NCI-H524 (cell line): Measurements from ENCODE around the gene MAPK8IP3.
"Not testable (repeated sequence)": the region's sequence is repeated elsewhere in the genome, so short reads cannot be mapped to it uniquely, and the experiment has no call there.

Source experiments
- DNase-seq, 2 experiments: peaks; one replicate each; lab custom pipeline; 2025; lab: John Stamatoyannopoulos, UW

MAPK8IP3 gene

GRCh38 chr16:1786242-1787055, 80.5 kb downstream of the MAPK8IP3 start:
- DNase-seq, result no peak

GRCh38 chr16:1787056-1787321, 81.0 kb downstream of the MAPK8IP3 start:
- no peak for DNase-seq

- no peak for DNase-seq
Observed at GRCh38 chr16:1787322-1788094, 81.5 kb downstream of the MAPK8IP3 start.

- DNase-seq, result no peak
Observed at GRCh38 chr16:1788095-1788707, 82.2 kb downstream of the MAPK8IP3 start.

GRCh38 chr16:1788708-1789100, 82.7 kb downstream of the MAPK8IP3 start:
- no peak for DNase-seq

DNA sequence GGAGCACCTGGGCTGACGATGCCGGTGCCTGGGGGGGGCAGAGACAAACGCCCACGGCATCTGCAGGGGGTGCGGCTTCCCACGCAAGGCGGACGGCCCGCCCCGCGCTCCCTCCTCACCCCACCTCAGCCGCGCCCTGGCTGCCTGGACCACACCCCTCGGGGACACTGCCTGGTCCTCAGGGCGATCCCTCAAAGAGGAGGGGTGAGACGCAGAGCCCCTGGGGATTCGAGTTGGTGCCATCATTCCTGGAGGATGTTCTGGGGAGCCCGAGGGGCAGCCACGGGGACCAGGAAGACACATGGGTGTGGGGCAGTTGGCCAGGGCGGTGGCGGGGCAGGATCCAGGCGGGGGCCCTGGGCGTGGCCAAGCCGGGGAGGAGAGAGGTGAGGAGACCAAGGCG, 83.6 kb downstream of the MAPK8IP3 start:
- DNase-seq, result no peak

DNA sequence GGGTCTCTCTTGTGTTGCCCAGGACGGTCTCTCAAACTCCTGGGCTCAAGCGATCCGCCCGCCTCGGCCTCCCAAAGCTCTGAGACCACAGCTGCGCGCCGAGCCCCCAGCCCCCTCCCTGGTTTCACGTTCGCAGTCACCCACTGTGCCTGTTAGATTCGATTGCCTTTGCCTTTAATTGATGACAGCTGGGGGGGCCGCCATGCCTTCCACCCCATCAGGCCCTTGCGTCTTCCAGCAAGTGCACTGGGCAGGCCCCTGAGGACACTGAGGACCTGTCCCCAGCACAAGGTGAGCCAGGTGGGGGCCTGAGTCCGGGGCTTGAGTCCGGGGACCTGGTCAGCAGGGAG, 84.2 kb downstream of the MAPK8IP3 start:
- DNase-seq, result no peak

DNA sequence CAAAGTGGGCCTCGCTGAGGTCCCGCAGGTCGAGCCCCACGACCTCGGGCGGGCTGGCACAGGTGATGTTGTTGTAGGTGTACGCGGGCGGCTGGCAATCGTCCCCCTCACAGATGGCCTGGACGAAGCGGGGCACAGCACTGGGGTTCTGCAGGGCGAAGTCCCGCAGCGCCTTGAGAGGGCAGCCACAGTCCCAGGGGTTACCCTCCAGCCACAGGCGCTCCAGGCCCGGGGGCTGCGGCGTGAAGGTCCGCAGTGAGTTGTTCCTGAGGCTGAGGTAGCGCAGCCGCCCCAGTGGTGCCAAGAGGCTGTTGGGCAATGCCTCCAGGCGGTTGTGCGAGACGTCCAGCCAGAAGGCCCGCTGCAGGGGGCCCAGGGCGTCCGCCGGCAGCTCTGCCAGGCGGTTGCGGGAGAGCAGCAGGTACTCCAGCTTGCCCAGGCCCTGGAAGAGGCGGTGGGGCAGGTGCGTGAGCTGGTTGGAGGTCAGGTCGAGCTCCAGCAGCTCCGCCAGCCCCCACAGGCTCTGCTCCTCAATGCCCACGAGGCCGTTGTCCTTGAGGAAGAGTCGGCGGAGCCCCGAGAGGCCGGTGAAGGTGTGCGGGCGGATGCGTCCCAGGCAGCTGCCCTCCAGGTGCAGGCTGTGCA, 84.7 kb downstream of the MAPK8IP3 start:
- DNase-seq, result no peak

GRCh38 chr16:1791256-1791942, 85.4 kb downstream of the MAPK8IP3 start:
- DNase-seq, result no peak

DNA sequence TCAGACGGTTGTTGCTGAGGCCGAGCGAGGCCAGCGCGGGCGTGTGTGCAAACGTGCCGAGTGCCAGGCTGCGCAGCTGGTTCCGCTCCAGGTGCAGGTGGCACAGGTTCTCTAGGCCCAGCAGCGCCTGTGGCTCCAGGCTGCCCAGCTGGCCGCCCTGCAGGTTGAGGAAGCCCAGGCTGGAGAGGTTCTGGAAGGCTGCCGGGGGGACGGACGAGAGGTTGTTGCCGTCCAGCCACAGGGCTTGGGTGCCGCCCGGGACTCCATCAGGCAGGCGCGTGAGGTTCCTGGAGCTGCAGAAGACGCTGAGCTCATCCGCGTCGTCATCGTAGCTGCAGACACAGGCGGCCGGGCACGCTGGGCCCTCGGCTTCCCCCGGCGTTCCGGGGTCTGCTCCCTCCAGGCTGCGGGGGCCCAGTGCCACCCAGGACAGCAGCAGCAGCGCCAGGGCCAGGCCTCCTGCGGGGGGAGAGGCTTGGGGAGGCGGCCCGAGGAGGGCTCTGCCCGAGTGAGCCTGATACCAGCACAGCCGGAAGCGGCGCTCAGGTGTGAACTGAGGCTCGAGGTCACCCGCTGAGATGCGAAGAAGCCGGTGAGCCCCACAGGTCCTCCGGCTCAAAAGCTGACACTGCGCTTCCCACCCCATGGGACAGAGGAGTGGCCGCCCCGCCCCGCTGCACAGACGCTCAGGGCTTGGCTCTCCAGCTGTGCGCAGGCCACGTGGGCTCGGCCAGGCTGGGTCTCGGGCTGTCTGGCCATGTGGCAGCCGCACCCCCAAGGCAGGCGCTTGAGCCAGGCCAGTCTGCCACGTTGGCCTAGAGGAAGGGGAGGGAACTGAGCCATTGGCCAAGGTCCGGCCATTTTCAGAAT, 86.2 kb downstream of the MAPK8IP3 start:
- no peak for DNase-seq

- DNase-seq, result no peak
Observed at GRCh38 chr16:1792836-1793577, 87.0 kb downstream of the MAPK8IP3 start.

DNA sequence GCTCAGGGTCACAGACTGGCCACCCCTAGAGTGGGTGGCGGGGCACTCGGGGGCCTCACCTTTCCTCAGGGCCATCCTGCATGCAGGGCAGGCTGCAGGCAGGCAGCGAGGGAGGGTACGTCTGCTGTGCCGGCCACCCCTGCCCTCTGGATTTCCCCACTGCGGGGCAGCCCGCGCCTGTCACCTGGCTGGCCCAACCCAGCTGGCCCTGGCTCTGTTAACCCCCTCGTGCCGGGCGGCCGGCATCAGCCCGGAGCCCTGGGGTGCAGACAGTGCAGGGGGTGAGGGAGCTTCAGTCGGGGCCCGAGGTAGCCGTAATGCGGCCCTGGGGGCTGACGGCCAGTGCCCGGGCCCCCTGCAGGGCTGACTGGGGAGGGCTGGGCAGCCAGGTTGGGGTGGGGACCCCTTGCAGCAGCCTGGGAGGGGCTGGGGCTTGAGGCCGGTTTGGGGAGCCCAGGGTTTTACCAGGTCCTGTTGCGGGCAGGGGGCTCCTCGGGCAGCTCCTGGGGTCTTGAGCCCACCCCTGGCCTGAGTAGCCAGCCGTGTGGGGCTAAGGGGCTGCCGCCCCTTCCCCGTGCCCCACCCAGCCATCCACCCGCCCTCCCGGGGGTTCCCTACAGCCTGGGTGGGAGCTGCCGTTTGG, 87.7 kb downstream of the MAPK8IP3 start, which contains the start of gene IGFALS:
Gene IGFALS, minus strand, starts transcription at position 128 of the 643 bp plus-strand sequence. Its CDS starts 53 bp downstream, at position 75.
- no peak for DNase-seq

DNA sequence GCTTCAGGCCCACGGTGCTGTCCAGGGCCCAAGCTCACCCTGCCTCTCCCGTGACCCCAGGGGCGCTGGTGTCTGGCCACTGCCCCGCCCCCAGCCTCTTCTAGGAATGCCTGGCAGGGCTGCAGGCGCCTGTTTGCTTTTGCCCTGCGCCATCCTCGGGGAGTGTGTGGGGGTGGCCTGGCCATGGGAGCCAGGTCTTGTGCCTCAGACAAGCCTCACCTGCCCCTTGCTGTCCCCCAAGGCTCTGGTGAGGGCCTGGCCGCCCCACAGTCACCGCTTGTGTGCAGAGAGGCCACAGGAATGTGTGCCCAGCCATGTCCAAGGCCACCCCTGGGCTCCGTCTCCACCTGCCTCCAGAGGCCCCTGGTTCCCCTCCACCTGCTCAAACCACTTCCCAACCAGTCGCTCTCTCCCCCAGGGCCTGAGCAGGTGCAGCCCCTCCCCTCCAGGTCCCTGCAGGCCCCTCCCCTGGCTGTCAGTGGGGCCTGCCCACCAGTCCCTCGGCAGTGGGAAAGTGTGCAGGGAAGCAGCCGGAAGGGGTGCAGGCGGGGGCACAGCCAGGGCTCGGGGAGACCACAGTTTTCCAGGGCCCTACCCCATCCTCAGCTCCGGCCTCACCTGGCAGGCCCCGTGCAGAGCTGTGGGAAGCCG, 88.4 kb downstream of the MAPK8IP3 start:
- DNase-seq, result no peak

DNA sequence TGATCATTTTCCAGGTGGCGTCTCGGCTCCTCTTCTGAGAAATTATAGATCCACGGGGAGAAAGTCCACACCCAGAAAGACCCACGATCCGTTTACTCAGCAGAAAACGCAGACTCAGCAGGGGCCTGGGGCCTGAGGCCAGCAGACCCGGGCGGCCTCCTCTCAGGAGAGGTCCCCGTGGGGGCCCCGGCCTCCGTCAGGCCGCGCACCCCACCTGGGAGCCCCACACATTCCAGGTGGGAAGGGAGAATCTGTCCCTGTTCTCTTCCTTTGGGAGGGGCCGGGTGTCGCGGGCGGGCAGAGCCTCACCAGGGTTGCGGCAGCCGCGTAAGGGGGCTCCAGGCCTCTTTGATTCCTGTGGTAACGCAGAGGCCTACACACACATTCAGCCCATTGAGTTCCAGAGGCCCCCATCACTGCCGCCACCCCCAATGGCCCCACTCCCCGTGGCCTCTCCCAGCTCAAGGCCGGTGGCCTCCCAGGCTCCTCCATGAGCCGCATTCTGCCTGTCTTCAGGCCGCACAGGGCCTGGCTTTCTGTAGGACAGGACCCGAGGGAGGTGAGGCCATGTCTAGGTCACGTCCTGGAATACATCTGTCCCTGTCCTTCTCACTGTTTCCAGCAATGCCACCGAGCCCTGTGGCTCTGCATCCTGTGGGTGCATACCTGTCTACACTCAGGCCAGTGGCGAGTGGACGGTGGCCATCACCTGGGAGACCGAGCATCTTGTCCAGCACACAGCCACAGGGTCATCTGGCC, 89.1 kb downstream of the MAPK8IP3 start:
- no peak for DNase-seq

DNA sequence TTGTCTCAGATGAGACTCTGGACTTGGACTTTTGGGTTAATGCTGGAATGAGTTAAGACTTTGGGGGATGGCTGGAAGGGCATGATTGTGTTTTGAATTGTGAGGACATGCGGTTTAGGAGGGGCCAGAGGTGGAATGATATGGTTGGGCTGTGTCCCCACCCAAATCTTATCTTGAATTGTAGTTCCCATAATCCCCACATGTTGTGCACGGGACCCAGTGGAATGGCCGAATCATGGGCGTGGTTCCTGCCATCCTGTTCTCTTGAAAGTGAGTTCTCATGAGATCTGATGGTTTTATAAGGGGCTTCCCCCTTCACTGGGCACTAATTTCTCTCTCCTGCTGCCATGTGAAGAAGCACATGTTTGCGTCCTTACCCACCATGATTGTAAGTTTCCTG, 93.3 kb downstream of the MAPK8IP3 start:
- DNase-seq, result not testable (repeated sequence)

- no peak for DNase-seq
Observed at GRCh38 chr16:1800701-1801100, 94.7 kb downstream of the MAPK8IP3 start.

GRCh38 chr16:1807626-1808025, 101.6 kb downstream of the MAPK8IP3 start:
- no peak for DNase-seq

DNA sequence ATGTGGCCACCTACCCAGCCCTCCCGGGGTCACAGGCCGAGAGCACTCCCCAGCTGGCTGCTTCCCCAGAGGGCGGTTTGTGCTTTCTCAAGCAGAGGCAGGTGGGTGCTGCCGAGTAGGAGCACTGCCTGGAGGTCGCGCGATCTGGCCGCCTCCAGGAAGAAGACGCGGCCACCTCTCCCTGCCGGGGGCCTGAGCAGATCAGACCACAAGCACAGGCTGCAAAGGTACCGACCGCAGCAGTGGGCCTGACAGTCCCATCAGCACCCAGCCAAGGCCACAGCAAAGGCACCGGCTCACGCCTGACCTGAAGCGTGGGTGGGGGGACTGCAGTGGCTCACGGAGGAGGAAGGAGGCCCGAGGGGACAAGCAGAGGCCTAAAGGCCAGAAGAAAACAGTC, 102.7 kb downstream of the MAPK8IP3 start:
- no peak for DNase-seq
